Sigmoid colon (tissue), 4 donors: ENCODE measurements around the gene UBASH3A.

Experiments used
- EP300 ChIP-seq, 4 donors: sonication (generic); formaldehyde crosslinking; IDR thresholded peaks; one replicate each; pipeline ENCODE4 v1.6.1; 2017; ENCODE audit warnings: antibody characterized with exemption in 4 of 4
- POLR2A ChIP-seq, 2 donors: fragments of 450-650 bp; IDR thresholded peaks; one replicate each; pipeline ENCODE4 v1.6.1; 2016; ENCODE audit warnings: antibody characterized with exemption in 2 of 2, mild to moderate bottlenecking in 2 of 2, moderate library complexity in 2 of 2
- POLR2AphosphoS5 ChIP-seq, 4 donors: sonication (generic); formaldehyde crosslinking; IDR thresholded peaks; one replicate each; pipeline ENCODE4 v1.6.1; 2017; ENCODE audit warnings: antibody characterized with exemption in 4 of 4
- TF ChIP-seq, protein P1 (sequence below), 4 experiments: fragments of 450-650 bp in 3 of 4; fragments of 200-600 bp in 1 of 4; IDR thresholded peaks; one replicate each; pipeline ENCODE4 v1.5.1; 2016 to 2019; ENCODE audit warnings: antibody characterized with exemption in 4 of 4, mild to moderate bottlenecking in 3 of 4, moderate library complexity in 2 of 4

DNA sequence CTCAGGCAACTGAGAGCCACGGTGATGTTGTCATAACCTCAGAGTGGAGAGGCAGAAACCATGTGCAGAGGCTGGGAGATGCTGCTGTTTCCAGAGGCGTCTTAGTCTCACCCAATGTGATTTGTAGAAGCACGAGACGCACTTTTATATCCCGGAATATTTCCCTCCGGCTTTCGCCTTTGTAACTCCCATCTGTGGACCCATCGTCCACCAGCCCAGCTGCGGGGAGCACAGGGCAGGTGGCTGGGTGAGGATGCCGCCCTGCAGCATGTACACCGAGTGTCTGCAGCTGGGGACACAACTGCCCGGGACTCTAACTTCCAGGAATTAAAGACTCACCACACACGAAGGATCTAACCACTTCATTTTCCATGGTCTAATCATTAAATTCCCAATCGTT, 43.5 kb downstream of the UBASH3A start:
- TF ChIP-seq, protein P1, sequence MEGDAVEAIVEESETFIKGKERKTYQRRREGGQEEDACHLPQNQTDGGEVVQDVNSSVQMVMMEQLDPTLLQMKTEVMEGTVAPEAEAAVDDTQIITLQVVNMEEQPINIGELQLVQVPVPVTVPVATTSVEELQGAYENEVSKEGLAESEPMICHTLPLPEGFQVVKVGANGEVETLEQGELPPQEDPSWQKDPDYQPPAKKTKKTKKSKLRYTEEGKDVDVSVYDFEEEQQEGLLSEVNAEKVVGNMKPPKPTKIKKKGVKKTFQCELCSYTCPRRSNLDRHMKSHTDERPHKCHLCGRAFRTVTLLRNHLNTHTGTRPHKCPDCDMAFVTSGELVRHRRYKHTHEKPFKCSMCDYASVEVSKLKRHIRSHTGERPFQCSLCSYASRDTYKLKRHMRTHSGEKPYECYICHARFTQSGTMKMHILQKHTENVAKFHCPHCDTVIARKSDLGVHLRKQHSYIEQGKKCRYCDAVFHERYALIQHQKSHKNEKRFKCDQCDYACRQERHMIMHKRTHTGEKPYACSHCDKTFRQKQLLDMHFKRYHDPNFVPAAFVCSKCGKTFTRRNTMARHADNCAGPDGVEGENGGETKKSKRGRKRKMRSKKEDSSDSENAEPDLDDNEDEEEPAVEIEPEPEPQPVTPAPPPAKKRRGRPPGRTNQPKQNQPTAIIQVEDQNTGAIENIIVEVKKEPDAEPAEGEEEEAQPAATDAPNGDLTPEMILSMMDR (IDR thresholded peaks at IDR 0.05) = no peak
- TF ChIP-seq POLR2A (IDR thresholded peaks at IDR 0.05) = no peak
- TF ChIP-seq POLR2AphosphoS5 (IDR thresholded peaks at IDR 0.05) = no peak
- no peak for TF ChIP-seq EP300 (IDR thresholded peaks at IDR 0.05)
